Colonic mucosa (tissue), 4 donors: ENCODE data around the gene LIG3. TPM values are rescaled to one million over a fixed set of nuclear protein-coding genes. Genes with fewer than 3 reads are reported as not detected.

ENCODE experiments used
- DNase-seq: peaks from one replicate; pipeline ENCODE4 v3.0.0-alpha.2; 2020
- H3K27ac ChIP-seq: fragments of 200-600 bp; one replicate; pipeline ENCODE4 v1.8.0; 2021
- H3K27me3 ChIP-seq: fragments of 200-600 bp; one replicate; pipeline ENCODE4 v1.8.0; 2021
- H3K36me3 ChIP-seq: fragments of 200-600 bp; one replicate; pipeline ENCODE4 v1.8.0; 2021
- H3K4me1 ChIP-seq: fragments of 200-600 bp; one replicate; pipeline ENCODE4 v1.8.0; 2021; ENCODE audit warnings: mild to moderate bottlenecking
- H3K4me3 ChIP-seq: fragments of 200-600 bp; one replicate; pipeline ENCODE4 v1.8.0; 2021
- H3K9ac ChIP-seq, 2 donors: one replicate each; pipeline ENCODE4 v1.7.0; 2013; ENCODE audit warnings: control low read depth in 2 of 2, low read depth in 2 of 2, low read length in 2 of 2
- H3K9me3 ChIP-seq: fragments of 200-600 bp; one replicate; pipeline ENCODE4 v1.8.0; 2021
- intact Hi-C: fragments of 100-400 bp; cut with DNase I; formaldehyde crosslinking; loops from one replicate; pipeline ENCODE4 v1.14.1; 2022
- total RNA-seq, 2 donors: library from RNA; stranded (reverse); fragmentation: NEBNext Ultra II Directional in 1 of 2; extraction: Animal tissue kit (Norgen Biotek cat#: 25700) in 1 of 2; gene quantifications; one replicate each; pipeline ENCODE4 v1.2.1, GENCODE V29; 2021
- TF ChIP-seq, protein P1 (sequence below): fragments of 200-600 bp; IDR thresholded peaks from one replicate; pipeline ENCODE4 v1.8.0; 2022; ENCODE audit warnings: antibody characterized with exemption, mild to moderate bottlenecking
- donor health status: healthy.
- donor health status: DM: no; HTN: no; CAD: no.
- donor health status: DM: no; HTN: no; CAD: no.

LIG3 gene
- total RNA-seq, 2 donors from 2014 or later, result 29.1 to 42.9 TPM

DNA sequence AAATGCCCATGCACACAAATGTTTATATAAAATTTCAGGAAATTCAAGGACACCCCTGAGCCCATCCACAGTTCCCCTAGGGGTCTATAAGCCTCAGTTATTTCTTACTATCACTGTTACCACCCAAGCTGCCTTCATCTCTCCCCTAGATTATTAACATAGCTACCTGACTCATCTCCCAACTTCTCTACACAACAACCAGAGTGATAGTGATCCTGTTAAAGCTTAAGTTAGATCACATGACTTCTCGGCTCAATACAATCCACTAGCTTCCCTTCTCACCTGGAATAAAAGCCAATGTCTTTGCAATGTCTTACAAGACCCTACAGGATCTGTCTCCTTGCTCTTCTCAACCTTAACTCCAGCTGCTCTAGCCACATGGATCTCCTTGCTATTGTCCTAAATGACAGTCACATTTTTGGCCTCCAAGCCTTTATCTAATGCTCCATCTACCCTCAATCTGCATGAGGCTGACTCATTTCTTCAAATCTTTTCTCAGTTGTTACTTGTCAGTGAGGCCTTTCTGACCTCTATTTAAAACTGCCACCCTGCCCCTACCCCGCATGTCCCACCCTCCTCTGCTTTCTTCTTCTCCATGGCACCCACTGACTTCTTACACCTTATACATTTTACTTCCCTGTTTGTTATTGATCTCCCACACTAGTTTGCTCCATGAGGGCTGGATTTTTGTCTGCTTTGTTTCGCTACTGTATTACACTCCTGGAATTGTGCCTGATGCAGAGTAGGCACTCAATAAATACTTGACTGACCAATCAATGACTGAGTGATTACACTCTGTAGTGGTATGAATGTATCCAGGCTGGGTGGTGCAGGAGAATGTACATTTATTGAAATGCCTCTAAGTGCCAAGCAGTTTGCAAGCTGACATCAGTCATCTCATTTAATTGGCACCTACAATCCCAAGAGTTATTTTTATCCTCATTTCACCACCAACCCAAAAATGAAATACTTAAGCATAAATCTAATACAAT is 5.2 kb upstream of the LIG3 start:
- Histone ChIP-seq H3K36me3 (no peaks in the 10 kb centered on the region), H3K27me3 (no peaks in the 10 kb centered on the region), H3K9ac (no peak overlapping the region), H3K4me3 (no peak overlapping the region), H3K4me1 (no peaks in the 10 kb centered on the region), H3K9me3 (no peaks in the 10 kb centered on the region), H3K27ac (no peak overlapping the region)
- intact Hi-C loops, result no loop called here
- no peak for DNase-seq
- TF ChIP-seq, protein P1, sequence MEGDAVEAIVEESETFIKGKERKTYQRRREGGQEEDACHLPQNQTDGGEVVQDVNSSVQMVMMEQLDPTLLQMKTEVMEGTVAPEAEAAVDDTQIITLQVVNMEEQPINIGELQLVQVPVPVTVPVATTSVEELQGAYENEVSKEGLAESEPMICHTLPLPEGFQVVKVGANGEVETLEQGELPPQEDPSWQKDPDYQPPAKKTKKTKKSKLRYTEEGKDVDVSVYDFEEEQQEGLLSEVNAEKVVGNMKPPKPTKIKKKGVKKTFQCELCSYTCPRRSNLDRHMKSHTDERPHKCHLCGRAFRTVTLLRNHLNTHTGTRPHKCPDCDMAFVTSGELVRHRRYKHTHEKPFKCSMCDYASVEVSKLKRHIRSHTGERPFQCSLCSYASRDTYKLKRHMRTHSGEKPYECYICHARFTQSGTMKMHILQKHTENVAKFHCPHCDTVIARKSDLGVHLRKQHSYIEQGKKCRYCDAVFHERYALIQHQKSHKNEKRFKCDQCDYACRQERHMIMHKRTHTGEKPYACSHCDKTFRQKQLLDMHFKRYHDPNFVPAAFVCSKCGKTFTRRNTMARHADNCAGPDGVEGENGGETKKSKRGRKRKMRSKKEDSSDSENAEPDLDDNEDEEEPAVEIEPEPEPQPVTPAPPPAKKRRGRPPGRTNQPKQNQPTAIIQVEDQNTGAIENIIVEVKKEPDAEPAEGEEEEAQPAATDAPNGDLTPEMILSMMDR, result no peak

GRCh38 chr17:34979153-34979552 is 1.2 kb upstream of the LIG3 start:
- no peak overlapping the region for H3K27ac ChIP-seq
- H3K9ac ChIP-seq, result no peak overlapping the region
- intact Hi-C loops, result no loop called here

GRCh38 chr17:34979650-34980352 is 511 bp upstream of the LIG3 start:
- peak overlapping the region; percentile 48 to 89 for H3K9ac ChIP-seq
- no peaks in the 10 kb centered on the region for H3K4me1 ChIP-seq
- H3K9me3 ChIP-seq, result no peaks in the 10 kb centered on the region
- no peaks in the 10 kb centered on the region for H3K36me3 ChIP-seq
- intact Hi-C loops, result no loop called here
- no peaks in the 10 kb centered on the region for H3K27me3 ChIP-seq
- peak overlapping the region; percentile 99 for H3K27ac ChIP-seq
- peak overlapping the region; percentile 92 for H3K4me3 ChIP-seq
- TF ChIP-seq, protein P1, result no peak
- DNase-seq, result no peak

More at GRCh38 chr17:34979153-34979552, 1.2 kb upstream of the LIG3 start:
- TF ChIP-seq, protein P1, result no peak
- Histone ChIP-seq H3K4me1 (no peaks in the 10 kb centered on the region), H3K4me3 (no peak overlapping the region), H3K27me3 (no peaks in the 10 kb centered on the region), H3K9me3 (no peaks in the 10 kb centered on the region), H3K36me3 (no peaks in the 10 kb centered on the region)
- DNase-seq, result no peak

GRCh38 chr17:34980681-34981537 is 597 bp downstream of the LIG3 start:
- peak overlapping the region; percentile 92 for H3K4me3 ChIP-seq
- H3K9me3 ChIP-seq, result no peaks in the 10 kb centered on the region
- peak overlapping the region; percentile 99 for H3K27ac ChIP-seq
- H3K36me3 ChIP-seq, result no peaks in the 10 kb centered on the region
- DNase-seq, result peak; percentile 71
- intact Hi-C loops, result no loop called here
- TF ChIP-seq, protein P1, result no peak
- no peaks in the 10 kb centered on the region for H3K4me1 ChIP-seq
- H3K9ac ChIP-seq, result peak overlapping the region; percentile 89 to 99
- H3K27me3 ChIP-seq, result no peaks in the 10 kb centered on the region
